KOPT-K1 (cell line): ENCODE measurements around the gene MPPED1.

Experiments used
- H3K27ac ChIP-seq: fragments of 200-600 bp; sonication (generic); 2 replicates; pipeline ENCODE4 v1.5.1; 2016; ENCODE audit warnings: antibody characterized with exemption, mild to moderate bottlenecking, low read depth, low read length; ENCODE audit not compliant: poor library complexity, severe bottlenecking
- H3K36me3 ChIP-seq: fragments of 200-600 bp; sonication (generic); 2 replicates; pipeline ENCODE4 v1.5.1; 2017; ENCODE audit warnings: antibody characterized with exemption, mild to moderate bottlenecking, low read length, moderate library complexity; ENCODE audit not compliant: insufficient read depth
- H3K9me3 ChIP-seq: fragments of 200-600 bp; sonication (generic); 2 replicates; pipeline ENCODE4 v1.5.1; 2017; ENCODE audit warnings: antibody characterized with exemption, low read length, mild to moderate bottlenecking; ENCODE audit not compliant: insufficient read depth, poor library complexity, severe bottlenecking

Gene MPPED1

GRCh38 chr22:43462701-43463100 lies 50.9 kb downstream of the MPPED1 start:
- H3K27ac ChIP-seq: no peak overlapping the region
- peaks cover 16% of the 10 kb centered on the region for H3K9me3 ChIP-seq
- no peaks in the 10 kb centered on the region for H3K36me3 ChIP-seq

- Histone ChIP-seq H3K9me3 (peaks cover 16% of the 10 kb centered on the region), H3K36me3 (no peaks in the 10 kb centered on the region)
Measured at GRCh38 chr22:43464809-43465208, 53.0 kb downstream of the MPPED1 start.

GRCh38 chr22:43465291-43466015 lies 53.6 kb downstream of the MPPED1 start:
- Histone ChIP-seq H3K27ac (no peak overlapping the region), H3K9me3 (peaks cover 13% of the 10 kb centered on the region), H3K36me3 (no peaks in the 10 kb centered on the region)

More at GRCh38 chr22:43464809-43465208, 53.0 kb downstream of the MPPED1 start:
- H3K27ac ChIP-seq: no peak overlapping the region

- H3K36me3 ChIP-seq: no peaks in the 10 kb centered on the region
- H3K9me3 ChIP-seq: peaks cover 7% of the 10 kb centered on the region
- no peak overlapping the region for H3K27ac ChIP-seq
Measured at GRCh38 chr22:43466710-43467109, 54.9 kb downstream of the MPPED1 start.

GRCh38 chr22:43467216-43467940 lies 55.6 kb downstream of the MPPED1 start:
- Histone ChIP-seq H3K27ac (no peak overlapping the region), H3K9me3 (peaks cover 7% of the 10 kb centered on the region), H3K36me3 (no peaks in the 10 kb centered on the region)

GRCh38 chr22:43470253-43470652 lies 58.4 kb downstream of the MPPED1 start:
- Histone ChIP-seq H3K9me3 (no peaks in the 10 kb centered on the region), H3K36me3 (no peaks in the 10 kb centered on the region), H3K27ac (no peak overlapping the region)

- no peak overlapping the region for H3K27ac ChIP-seq
- H3K9me3 ChIP-seq: no peaks in the 10 kb centered on the region
- H3K36me3 ChIP-seq: no peaks in the 10 kb centered on the region
Measured at GRCh38 chr22:43470941-43471585, 59.2 kb downstream of the MPPED1 start.

- Histone ChIP-seq H3K36me3 (no peaks in the 10 kb centered on the region), H3K27ac (no peak overlapping the region), H3K9me3 (no peaks in the 10 kb centered on the region)
Measured at GRCh38 chr22:43471606-43472135, 59.9 kb downstream of the MPPED1 start.

- Histone ChIP-seq H3K36me3 (no peaks in the 10 kb centered on the region), H3K9me3 (no peaks in the 10 kb centered on the region), H3K27ac (no peak overlapping the region)
Measured at GRCh38 chr22:43473031-43473430, 61.2 kb downstream of the MPPED1 start.

GRCh38 chr22:43473441-43473840 lies 61.6 kb downstream of the MPPED1 start:
- H3K27ac ChIP-seq: no peak overlapping the region

GRCh38 chr22:43474161-43475101 lies 62.6 kb downstream of the MPPED1 start:
- H3K9me3 ChIP-seq: no peaks in the 10 kb centered on the region
- no peak overlapping the region for H3K27ac ChIP-seq
- H3K36me3 ChIP-seq: no peaks in the 10 kb centered on the region

More at GRCh38 chr22:43473441-43473840, 61.6 kb downstream of the MPPED1 start:
- no peaks in the 10 kb centered on the region for H3K9me3 ChIP-seq
- no peaks in the 10 kb centered on the region for H3K36me3 ChIP-seq

GRCh38 chr22:43475549-43476076 lies 63.8 kb downstream of the MPPED1 start:
- no peak overlapping the region for H3K27ac ChIP-seq
- H3K9me3 ChIP-seq: no peaks in the 10 kb centered on the region
- H3K36me3 ChIP-seq: no peaks in the 10 kb centered on the region

- no peaks in the 10 kb centered on the region for H3K36me3 ChIP-seq
- H3K9me3 ChIP-seq: no peaks in the 10 kb centered on the region
- no peak overlapping the region for H3K27ac ChIP-seq
Measured at GRCh38 chr22:43476341-43476740, 64.5 kb downstream of the MPPED1 start.
